Upper lobe of left lung (tissue), 4 donors: Measurements from ENCODE around the gene CHRNG.

ENCODE experiments used
- CTCF ChIP-seq, 6 experiments: fragments of 450-650 bp in 4 of 6; fragments of 200-600 bp in 2 of 6; sonication (generic) in 2 of 6; IDR thresholded peaks; one replicate each; pipeline ENCODE4 v1.5.1; 2016 to 2019; ENCODE audit warnings: antibody characterized with exemption in 6 of 6
- EP300 ChIP-seq, 4 donors: sonication (generic); formaldehyde crosslinking; IDR thresholded peaks; one replicate each; pipeline ENCODE4 v1.5.1; 2017; ENCODE audit warnings: antibody characterized with exemption in 4 of 4, control low read depth in 2 of 4
- POLR2AphosphoS5 ChIP-seq, 2 donors: sonication (generic); formaldehyde crosslinking; IDR thresholded peaks; one replicate each; pipeline ENCODE4 v1.5.1; 2017; ENCODE audit warnings: antibody characterized with exemption in 2 of 2

DNA sequence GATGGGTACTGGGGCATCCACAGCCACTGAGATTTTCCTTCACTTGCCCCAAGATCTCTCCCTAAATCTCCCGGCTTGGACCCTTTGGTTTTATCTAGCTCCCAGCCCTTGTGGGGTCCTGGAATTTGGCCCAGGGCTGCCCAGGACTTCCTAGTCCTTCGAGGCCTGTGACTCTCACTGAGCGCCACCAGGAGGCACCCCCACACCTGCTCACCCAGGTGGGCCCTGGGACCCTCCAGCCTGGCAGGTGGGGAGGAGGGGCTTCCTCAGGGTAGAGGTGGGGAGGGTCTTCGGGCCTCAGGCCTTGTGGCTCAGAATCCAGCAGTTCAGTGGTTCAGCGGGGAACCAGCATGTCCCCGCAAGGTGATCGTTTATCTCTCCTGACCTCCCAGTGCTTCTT, 31.2 kb upstream of the CHRNG start:
- TF ChIP-seq EP300 (IDR thresholded peaks at IDR 0.05): no peak
- TF ChIP-seq CTCF (IDR thresholded peaks at IDR 0.05): no peak
- TF ChIP-seq POLR2AphosphoS5 (IDR thresholded peaks at IDR 0.05): no peak
